Measurements from ENCODE around the gene TICAM1.
"Not testable (repeated sequence)": the region's sequence is repeated elsewhere in the genome, so short reads cannot be mapped to it uniquely, and the experiment has no call there.

The TICAM1 gene

DNA sequence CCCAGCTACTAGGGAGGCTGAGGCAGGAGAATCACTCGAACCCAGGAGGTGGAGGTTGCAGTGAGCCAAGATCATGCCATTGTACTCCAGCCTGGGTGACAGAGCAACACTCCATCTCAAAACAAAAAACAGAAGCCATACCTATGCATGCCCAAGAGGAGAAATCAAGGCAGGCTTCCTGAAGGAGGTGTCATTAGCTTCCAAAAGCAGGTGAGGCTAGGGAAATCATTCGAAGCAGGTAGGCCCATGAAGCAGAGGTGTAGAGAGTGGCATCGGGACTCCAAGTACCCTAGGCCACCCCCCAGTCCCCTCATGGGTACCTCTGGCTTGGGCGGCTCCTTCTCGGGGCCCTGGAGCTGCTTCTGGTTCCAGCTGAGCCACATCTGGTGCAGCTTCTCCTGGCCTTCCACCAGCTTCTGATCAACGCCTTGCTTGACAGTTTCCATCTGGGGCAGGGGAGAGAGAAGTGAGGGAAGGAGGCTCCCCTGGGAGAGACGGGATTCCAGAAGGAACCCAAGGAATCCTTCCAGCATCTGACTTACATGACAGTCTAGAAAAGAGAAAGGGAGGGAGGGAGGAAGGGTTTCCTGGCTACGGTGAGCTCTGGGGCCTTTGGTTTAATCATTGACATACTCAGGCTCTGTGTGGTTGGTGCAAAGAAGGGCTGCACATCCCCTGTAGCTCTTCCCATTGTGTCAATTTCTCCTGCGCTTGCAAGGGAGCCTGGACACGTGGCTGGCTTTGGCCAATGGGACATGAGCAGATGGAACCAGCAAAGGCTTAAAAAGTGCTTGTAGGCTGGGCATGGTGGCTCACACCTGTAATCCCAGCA lies 13.1 kb upstream of the TICAM1 start:
- DNase-seq, result no peak

DNA sequence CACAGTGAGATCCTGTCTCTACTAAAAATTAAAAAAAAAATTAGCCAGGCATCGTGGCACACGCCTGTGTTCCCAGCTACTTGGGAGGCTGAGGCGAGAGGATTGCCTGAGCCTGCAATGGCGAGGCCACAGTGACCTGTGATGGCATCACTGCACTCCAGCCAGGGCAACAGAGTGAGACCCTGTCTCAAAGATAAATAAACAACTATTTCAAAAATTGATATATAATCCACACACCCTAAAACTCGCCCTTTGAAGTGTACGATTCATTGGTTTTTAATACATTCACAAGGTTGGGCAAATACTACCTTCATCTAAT lies 12.1 kb upstream of the TICAM1 start:
- DNase-seq, result no peak

DNA sequence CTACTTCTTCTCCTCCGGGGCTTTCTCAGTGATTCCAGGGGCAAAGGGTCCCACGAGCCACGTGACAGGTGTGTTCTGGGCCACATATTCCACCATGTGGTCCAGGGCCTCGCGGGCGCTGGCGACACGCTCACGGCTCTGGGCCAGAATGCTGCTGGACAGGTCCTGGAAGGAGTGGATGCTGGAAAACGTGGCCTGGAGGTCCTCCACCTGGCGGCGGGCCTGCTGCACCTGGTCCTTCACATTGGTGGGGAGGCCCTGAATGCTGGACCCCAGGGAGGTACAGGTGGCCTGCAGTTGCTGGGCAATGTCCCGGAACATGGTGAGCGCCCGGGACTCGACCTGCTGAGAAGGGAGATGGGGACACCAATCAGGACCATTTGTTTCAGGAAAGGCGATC lies 7.7 kb upstream of the TICAM1 start:
- no peak for DNase-seq

DNA sequence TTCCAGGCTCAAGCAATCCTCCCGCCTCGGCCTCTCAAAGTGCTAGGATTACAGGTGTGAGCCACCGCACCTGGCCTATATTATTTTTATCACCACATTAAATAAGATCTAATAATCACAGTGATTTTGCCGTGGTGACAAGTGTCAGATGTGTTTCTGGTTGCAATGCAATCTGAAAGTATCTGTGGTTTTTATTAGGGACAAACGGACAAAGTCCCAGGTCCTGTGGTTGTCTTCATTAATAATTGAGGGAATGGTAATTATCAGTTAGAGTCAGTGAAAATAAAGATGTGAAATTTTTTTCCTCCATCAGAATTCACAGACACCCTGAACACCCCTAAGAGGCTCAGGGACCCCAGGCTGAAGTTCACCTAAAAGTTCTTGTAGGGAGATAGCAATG lies 1.3 kb upstream of the TICAM1 start:
- no peak for DNase-seq

DNA sequence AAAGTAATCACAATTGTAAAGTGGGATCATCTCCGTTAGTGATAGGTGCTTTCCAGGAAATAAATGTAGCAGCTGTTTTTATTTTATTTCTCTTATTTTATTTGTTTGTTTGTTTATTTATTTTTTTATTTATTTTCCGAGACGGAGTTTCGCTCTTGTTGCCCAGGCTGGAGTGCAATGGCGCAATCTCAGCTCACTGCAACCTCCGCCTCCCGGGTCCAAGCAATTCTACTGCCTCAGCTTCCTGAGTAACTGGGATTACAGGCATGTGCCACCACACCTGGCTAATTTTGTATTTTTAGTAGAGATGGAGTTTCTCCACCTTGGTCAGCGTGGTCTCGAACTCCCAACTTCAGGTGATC lies 448 bp upstream of the TICAM1 start:
- not testable (repeated sequence) for DNase-seq

DNA sequence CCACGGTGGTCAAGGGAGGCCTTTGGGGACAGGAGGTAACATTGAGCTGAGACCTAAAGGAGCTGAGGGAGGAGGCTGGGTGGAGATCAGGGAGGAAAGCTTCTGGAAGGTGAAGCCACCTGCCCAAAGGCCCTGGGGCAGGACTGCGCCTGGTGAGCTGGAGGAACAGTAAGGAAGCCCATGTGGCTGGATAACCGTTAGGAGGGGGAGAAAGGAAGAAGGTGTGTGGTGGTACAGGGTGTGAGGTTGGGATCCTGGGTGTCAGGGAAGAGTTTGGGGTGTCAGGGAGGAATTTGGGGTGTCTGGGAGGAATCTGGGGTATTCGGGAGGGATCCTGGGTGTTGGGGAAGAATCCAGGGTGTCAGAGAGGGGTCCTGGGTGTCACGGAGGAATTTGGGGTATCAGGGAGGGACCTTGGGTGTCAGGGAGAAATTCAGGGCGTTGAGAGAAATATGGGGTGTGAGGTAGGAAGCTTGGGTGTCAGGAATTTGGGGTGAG lies 695 bp downstream of the TICAM1 start:
- DNase-seq, result no peak

DNA sequence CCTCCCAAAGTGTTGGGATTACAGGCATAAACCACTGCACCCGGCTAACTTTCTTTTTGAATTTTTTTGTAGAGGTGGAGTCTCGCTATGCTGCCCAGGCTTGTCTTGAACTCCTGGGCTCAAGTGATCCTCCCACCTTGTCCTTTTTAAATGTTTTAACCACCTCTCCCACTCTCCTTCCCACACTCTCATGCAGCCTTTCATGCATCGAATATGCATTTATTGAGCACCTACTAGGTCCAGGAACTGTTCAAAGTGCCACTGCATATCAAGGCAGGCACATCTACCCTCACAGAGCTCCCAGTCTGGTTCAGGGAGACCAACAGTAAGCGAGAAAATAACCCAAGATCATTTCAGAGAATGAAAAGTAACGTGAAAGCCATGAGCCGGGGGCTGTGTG lies 1.2 kb downstream of the TICAM1 start:
- DNase-seq, result no peak

DNA sequence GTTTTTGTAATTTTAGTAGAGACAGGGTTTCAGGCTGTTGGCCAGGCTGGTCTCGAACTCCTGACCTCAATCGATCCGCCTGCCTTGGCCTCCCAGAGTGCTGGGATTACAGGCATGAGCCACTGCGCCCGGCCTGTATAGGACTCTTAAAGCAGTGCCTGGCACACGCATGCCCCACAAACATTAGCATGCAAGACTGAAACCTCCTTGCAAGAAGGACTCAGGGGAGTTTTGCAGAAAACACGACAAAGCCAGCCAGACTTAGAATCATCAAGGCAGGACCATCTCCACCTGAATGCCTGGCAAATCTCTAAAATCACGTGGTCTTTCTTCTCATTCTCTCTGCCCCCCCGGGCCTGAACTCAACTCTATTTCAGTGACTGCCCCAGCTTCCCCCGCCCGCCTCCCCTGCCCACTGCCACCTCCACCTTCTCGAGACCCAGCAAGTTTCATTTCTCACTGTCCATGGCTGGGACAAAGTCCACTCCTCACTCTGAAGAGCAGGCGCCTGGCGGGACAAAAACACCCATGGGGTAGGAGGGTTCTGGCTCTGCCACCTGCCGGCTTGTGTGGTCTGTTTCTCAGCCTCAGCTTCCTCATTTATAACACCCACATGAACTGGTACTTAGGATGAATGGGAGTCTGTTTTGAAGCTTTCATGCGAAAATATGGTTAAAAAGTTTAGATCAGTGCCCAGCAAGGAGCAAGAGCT lies 2.4 kb downstream of the TICAM1 start:
- no peak for DNase-seq

DNA sequence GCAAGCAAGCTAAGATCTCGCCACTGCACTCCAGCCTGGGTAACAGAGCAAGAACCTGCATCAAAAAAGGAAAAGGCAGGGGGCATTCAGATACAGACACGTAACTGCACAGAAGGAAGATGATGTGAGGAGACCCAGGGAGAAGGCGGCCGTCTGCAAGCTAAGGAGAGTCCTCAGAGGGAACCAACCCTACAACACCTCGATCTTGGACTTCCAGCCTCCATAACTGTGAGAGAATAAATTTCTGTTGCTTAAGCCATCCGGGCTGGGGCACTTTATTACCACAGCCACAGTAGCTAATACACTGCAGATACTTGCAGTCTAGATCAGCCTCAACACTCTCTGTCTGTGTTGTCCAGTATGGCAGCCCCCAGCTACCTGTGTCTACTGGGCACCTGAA lies 7.9 kb downstream of the TICAM1 start:
- no peak for DNase-seq

DNA sequence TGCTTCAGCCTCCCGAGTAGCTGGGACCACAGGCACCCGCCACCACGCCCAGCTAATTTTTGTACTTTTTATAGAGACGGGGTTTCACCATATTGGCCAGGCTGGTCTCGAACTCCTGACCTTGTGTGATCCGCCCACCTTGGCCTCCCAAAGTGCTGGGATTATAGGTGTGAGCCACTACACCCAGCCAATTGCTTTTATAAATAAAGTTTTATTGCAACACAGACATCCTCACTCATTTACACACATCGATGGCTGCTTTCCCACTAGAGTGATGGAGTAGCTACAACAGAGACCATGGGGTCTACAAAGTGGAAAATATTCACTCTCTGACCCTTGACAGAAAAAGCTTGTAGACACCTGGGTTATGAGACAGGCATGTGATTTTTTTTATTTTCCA lies 9.2 kb downstream of the TICAM1 start:
- DNase-seq, result not testable (repeated sequence)

DNA sequence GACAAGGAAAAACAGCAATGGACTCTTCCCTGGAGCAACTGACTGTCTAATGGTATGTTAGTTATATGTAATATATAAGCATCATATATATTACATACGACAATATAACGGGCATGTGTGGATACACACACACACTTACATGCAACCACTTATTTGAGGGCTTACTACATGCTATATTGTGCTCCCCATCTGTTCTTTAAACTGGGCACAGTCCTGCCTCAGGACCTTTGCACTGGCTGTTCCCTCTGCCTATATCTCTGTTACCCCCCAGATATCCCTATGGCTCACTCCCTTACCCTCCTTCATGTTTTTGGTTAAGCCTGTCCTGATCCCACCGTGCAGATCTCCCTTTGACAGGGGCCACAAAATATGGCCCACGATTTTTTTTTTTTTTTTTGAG lies 10.2 kb downstream of the TICAM1 start:
- no peak for DNase-seq

DNA sequence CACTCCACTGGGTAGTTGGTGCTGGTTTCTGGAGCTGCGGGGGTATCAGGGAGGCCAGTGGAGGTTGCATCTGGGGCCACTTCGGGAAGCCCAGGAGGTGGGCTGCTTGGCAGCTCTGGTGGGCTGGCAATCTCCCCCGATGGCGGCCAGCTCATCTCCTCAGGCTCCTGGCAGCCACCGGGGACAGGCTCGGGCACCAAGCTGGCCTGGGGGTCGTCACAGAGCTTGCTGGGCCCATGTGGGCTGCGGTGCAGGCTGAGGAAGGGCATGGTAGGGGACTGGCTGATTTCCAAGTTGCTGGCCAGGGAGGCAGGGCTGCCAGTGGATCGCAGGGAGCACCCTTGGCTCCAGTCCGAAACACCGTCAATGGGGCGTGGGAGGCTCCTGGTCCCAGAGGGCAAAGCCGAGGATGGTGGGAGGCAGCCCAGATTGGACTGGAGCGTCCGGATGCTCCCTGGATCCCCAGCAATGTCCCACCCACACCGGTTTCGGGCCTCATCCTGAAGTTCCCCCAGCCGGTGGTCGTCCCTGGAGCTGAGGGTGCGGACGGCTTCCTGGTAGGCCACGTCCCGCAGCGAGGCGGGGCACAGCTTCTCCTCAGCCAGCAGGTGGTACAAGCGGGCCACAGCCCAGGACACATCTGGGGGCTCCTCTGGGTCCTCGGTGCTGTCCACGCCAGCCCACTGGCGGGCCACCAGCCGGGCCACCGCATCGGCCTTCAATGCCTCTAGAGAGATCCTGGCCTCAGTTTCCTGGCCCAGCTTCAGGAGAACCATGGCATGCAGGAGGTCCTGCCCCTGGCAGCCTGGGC lies 13.8 kb downstream of the TICAM1 start:
- no peak for DNase-seq

DNA sequence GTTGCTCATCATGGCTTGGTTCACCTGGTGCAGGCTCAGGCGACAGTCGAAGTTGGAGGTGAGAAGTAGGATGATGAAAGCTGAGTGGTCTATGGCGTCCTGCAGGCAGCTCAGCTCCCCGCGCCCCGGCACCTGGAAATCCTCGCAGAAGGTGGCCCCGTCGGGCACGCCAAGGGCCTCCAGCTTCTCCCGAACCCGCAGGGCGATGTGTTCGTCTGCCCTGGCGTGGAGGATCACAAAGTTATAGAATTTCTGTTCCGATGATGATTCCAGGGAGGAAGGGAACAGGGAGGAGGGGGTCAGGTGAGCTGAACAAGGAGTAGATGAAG lies 14.6 kb downstream of the TICAM1 start:
- no peak for DNase-seq

DNA sequence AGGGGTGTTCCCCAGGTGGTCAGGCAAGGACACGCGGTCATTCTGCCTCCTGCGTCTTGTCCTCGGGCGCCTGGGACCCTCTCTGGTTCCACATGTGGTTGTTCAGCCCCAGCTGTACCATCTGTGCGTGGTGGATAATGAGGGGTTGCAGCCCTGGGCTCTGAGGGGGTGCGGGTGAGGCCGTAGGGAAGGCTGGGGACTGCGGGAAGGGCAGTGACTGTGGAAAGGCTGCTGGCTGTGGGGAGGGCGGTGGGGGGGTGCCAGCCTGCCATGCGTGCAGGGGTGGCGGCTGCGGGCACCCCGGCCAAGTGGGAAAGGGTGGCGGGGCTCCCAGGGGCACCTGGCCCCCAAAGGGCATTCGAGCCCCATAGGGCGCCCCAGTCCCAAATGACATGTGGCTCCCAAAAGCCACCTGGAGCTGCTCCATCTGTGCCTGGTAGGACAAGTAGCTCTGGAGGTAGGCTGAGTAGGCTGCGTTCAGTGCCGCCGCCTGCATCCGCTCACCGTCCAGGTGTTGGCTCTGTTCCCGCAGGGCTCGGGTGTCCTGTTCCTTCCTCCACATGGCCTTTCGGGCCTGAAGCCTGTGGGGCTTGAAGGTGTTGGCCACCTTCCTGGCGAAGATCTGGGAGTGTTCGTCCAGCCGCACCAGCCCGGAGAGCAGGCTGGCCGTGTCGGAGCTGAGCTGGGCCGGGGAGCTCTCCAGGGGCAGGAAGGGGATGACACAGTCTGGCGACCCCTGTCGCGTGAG lies 15.1 kb downstream of the TICAM1 start:
- DNase-seq, result no peak

DNA sequence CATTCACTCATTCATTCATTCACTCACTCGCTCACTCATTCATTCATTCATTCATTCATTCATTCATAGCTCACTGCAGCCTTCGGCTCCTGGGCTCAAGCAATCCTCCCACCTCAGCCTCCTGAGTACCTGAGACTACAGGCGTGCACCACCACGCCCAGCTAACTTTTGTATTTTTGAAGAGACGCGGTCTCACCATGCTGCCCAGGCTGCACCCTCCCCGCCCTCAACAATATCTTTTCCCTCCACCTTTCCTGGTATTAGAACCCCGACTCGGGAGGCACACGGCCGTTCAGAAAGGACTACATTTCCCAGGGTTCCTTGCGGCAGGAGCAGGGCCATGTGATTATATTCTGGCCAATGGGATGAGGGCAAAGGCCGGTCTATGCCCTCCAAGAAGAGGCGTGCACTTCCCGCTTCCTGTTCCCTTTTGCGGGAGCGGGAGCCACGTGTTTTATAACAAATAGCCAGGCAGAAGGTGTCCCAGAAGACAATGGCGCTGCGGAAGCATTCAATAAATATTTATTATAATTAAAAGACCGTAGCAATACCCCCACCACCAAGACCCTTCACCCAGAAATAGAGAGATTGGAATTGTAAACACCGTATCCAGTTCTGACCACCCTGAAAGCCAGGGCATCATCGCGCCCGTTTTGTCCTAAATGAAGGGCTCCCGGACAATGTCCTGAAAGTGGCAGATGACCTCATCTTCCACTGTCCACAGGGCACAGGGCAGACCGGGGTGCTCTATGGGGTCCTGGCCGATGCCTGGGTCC lies 15.9 kb downstream of the TICAM1 start:
- DNase-seq, result no peak

DNA sequence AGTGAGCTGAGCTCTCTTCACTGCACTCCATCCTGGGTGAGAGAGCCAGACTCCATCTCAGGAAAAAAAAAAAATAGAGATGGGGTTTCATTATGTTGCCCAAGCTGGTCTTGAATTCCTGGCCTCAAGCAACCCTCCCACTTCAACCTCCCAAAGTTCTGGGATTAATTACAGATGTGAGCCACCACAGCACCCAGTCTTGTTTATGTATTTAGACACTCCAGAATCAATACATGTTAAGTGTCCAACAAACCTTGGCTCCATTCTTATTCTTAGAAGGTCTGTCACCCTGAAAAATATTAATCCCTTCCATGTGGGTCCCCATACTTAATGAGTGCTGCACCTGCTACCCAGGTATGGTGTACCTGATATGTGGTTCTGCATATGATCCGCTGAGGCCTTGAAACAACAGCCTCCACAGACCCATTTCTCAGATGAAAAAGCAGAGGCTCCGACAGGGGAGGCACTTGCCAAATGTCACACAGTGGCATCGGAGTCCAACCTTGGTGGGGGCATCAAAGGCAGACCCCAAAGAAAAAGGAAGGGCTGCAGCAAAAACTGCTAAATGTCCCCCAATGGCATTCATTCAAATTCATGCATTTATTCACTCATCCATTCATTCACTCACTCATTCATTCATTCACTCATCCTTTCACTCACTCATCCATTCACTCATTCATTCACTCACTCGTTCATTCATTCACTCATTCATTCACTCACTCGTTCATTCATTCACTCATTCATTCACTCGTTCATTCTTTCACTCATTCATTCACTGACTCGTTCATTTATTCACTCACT lies 16.7 kb downstream of the TICAM1 start:
- DNase-seq, result no peak

DNA sequence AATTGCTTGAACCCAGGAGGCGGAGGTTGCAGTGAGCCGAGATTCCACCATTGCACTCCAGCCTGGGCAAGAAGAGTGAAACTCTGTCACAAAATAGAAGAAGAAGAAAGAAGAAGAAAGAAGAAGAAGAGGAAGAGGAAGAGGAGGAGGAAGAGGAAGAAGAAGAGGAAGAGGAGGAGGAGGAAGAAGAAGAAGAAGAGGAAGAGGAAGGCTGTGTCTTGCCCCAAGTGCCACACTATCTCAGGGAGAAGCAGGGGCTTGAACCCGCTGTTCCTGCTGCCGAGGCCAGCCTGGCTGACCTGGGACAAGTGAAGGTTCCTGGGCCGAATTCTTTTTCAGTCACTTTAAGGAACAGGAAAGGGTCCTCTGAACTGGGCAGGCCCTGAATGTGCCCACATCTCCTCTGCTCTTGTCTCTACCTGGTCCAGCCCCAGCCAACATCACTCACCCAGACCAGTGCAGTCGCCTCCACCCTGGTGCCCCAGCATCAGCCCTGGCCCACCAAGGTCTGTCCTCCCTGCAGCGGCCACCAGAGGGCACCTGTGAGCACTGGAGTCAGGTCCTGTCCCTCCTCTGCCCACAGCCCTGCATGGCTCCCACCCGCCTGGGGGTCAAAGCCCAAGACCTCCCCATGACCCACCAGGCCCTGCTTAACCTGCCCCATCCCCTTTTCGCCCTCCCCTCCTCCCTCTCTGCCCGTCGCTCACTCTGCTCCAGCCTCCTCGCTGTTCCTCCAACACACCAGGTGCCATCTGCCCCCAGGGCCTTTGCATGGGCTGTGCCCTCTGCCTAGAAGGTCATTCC lies 20.0 kb downstream of the TICAM1 start:
- no peak for DNase-seq

DNA sequence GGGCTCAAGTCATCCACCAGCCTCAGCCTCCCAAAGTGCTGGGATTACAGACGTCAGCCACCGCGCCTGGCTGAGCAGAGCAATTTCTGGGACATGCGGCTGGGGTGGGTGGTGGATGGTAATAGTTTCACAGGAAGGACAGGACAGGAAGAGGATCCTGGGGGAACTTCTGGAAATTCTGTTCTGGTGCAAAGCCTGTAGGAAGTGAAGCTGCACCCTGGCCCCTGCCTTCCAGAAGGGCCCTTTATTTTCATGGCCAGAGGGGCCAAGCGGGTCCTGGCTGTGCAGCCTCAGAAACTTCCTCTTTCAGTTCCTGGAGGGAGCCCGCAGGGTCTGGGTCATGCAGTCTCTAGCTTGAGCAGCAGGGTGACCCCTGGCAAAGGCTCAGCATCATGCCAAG lies 24.3 kb downstream of the TICAM1 start:
- DNase-seq, result no peak

DNA sequence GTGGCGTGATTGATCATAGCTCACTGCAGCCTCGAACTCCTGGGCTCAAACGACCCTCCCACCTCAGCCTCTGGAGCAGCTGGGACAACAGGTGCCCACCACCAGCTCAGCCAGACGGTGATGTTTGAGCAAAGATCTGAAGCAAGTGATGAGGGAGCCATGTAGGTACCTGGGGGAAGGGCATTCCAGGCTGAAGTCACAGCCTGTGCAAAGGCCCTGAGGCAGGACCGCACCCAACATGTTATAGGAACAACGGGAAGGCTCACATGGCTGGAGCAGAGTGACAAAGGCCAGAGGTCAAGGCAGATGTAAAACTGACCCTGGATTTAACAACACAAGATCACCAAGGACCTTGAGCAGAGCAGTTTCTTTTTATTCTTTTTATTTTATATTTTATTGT lies 25.1 kb downstream of the TICAM1 start:
- DNase-seq, result no peak

DNA sequence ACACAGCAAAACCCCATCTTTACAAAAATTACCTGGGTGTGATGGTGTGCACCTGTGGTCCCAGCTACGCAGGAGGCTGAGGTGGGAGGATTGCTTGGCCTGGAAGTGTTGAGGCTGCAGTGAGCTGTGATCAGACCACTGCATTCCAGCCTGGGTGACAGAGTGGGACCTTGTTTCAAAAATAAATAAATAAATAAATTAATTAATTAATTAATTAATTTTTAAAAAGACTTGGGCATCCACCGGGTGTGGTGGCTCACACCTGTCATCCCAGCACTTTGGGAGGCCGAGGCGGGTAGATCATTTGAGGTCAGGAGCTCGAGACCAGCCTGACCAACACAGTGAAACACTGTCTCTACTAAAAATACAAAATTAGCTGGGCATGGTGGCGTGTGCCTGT lies 26.4 kb downstream of the TICAM1 start:
- not testable (repeated sequence) for DNase-seq
